LNCaP clone FGC (cell line): ENCODE data around the gene ACER3.
"Not testable (repeated sequence)": the region's sequence is repeated elsewhere in the genome, so short reads cannot be mapped to it uniquely, and the experiment has no call there.

Experiments used
- DNase-seq: peaks from one replicate; pipeline ENCODE4 v3.0.0-alpha.2; 2011; ENCODE audit warnings: low read depth
- H3K4me3 ChIP-seq: 2 replicates; pipeline ENCODE4 v1.5.1; 2011; ENCODE audit warnings: mild to moderate bottlenecking, low read depth, low read length, control low read depth
- CTCF ChIP-seq: IDR thresholded peaks from 2 replicates; pipeline ENCODE4 v1.5.1; 2012; ENCODE audit warnings: mild to moderate bottlenecking; ENCODE audit not compliant: control insufficient read depth, insufficient read depth; ENCODE audit errors: extremely low read depth

The ACER3 gene

GRCh38 chr11:76849376-76849775 lies 11.3 kb upstream of the ACER3 start:
- DNase-seq = no peak
- no peak overlapping the region for H3K4me3 ChIP-seq
- TF ChIP-seq CTCF = no peak

- no peak for TF ChIP-seq CTCF
- DNase-seq = no peak
- H3K4me3 ChIP-seq = no peak overlapping the region
Measured at GRCh38 chr11:76850130-76850529, 10.6 kb upstream of the ACER3 start.

GRCh38 chr11:76850815-76851214 lies 9.9 kb upstream of the ACER3 start:
- DNase-seq = no peak
- no peak for TF ChIP-seq CTCF
- no peak overlapping the region for H3K4me3 ChIP-seq

- DNase-seq = no peak
- no peak overlapping the region for H3K4me3 ChIP-seq
- no peak for TF ChIP-seq CTCF
Measured at GRCh38 chr11:76854709-76855108, 6.0 kb upstream of the ACER3 start.

- H3K4me3 ChIP-seq, DNase-seq: not testable (repeated sequence)
Measured at GRCh38 chr11:76855670-76856069, 5.0 kb upstream of the ACER3 start.

GRCh38 chr11:76856106-76856505 lies 4.6 kb upstream of the ACER3 start:
- DNase-seq = no peak
- TF ChIP-seq CTCF = no peak
- no peak overlapping the region for H3K4me3 ChIP-seq

- no peak for TF ChIP-seq CTCF
- no peak for DNase-seq
- H3K4me3 ChIP-seq = no peak overlapping the region
Measured at GRCh38 chr11:76856571-76856970, 4.1 kb upstream of the ACER3 start.

- no peak for DNase-seq
- no peak for TF ChIP-seq CTCF
- H3K4me3 ChIP-seq = no peak overlapping the region
Measured at GRCh38 chr11:76857781-76858410, 2.8 kb upstream of the ACER3 start.
